Measurements from ENCODE around the gene GALM. TPM values are rescaled to one million over a fixed set of nuclear protein-coding genes. Genes with fewer than 3 reads are reported as not detected.
"Not testable (repeated sequence)": the region's sequence is repeated elsewhere in the genome, so short reads cannot be mapped to it uniquely, and the experiment has no call there.

The GALM gene
- polyA plus RNA-seq, 3 donors: 3.0 to 3.6 (median 3.1) TPM

DNA sequence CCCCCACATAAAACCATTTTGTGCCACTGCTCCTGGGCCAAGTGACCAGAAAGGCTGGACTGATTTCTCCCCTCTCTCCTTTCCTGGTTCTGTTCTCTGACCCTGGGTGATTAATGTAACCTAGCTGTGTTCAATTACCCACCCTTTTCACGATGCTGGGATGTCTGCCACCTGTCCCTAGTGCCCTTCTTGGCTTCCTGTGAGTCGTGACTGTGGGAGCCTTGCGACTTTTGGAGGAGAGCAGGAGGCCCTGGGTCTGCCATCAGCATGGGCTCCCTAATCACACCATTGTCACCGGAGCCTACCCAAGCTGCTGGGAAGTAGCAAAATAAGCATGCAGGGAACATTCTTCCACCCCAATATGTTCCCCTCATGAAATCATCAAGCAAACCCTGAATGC is 47.0 kb downstream of the GALM start:
- peaks cover 12 to 16% of the 10 kb centered on the region in 2 donors for H3K36me3 Mint-ChIP-seq

DNA sequence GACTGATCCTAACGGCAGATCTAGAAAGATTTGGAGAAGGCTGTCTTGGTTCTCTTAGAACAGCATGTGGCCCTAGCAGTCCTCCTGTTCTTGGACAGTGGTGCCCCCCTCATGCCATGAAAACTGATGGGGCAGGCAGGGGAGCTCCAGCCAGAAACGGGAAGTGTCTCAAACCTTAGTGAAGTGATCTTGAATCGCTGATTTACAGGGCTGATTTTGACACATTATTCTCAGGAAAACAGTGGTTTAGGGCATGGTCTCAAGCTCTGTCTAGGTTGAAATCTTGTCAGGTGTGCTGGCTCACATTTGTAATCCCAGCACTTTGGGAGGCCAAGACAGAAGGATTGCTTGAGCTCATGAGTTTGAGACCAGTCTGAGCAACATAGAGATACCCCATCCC is 47.4 kb downstream of the GALM start:
- H3K27me3 Mint-ChIP-seq (ENCODE audit: low read depth in 3 of 3): peaks cover 0 to 3% (median 3%) of the 10 kb centered on the region in 3 donors
- WGBS (ENCODE audit: insufficient coverage): 56% methylated on average over 3 of the region's 3 CpGs
- no peak overlapping the region for H3K4me3 Mint-ChIP-seq
- TF ChIP-seq, protein P1, sequence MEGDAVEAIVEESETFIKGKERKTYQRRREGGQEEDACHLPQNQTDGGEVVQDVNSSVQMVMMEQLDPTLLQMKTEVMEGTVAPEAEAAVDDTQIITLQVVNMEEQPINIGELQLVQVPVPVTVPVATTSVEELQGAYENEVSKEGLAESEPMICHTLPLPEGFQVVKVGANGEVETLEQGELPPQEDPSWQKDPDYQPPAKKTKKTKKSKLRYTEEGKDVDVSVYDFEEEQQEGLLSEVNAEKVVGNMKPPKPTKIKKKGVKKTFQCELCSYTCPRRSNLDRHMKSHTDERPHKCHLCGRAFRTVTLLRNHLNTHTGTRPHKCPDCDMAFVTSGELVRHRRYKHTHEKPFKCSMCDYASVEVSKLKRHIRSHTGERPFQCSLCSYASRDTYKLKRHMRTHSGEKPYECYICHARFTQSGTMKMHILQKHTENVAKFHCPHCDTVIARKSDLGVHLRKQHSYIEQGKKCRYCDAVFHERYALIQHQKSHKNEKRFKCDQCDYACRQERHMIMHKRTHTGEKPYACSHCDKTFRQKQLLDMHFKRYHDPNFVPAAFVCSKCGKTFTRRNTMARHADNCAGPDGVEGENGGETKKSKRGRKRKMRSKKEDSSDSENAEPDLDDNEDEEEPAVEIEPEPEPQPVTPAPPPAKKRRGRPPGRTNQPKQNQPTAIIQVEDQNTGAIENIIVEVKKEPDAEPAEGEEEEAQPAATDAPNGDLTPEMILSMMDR (IDR thresholded peaks at IDR 0.05): no peak
- Histone ChIP-seq H3K27me3 (ENCODE audit: control insufficient read depth in 2 of 2, insufficient read depth in 2 of 2, low read length in 2 of 2) (no peaks in the 10 kb centered on the region), H3K4me3 (replicated peaks in 1 of 3; ENCODE audit: low read depth in 2 of 3, low read length in 3 of 3) (no peak overlapping the region), H3K4me2 (replicated peaks; ENCODE audit: extremely low read depth, low read length, poor library complexity, severe bottlenecking) (no peak overlapping the region), H3K36me3 (replicated peaks in 1 of 2; ENCODE audit: control insufficient read depth in 1 of 2, insufficient read depth in 2 of 2, low read length in 2 of 2) (peaks cover 0 to 6% of the 10 kb centered on the region in 2 donors), H3K27ac (ENCODE audit: low read depth in 1 of 2, low read length in 2 of 2) (no peak overlapping the region), H4K20me1 (ENCODE audit: insufficient read depth, low read length) (no peaks in the 10 kb centered on the region), H2AFZ (ENCODE audit: insufficient read depth, low read depth, low read length, poor library complexity, severe bottlenecking) (no peak overlapping the region), H3K9ac (ENCODE audit: insufficient read depth, low read length, poor library complexity, severe bottlenecking) (no peak overlapping the region), H3K4me1 (ENCODE audit: control insufficient read depth in 1 of 2, insufficient read depth in 2 of 2, low read length in 2 of 2) (peaks cover 17% of the 10 kb centered on the region in 2 donors), H3K79me2 (ENCODE audit: insufficient read depth, low read length) (no peaks in the 10 kb centered on the region), H3K9me3 (replicated peaks in 1 of 2; ENCODE audit: control insufficient read depth in 1 of 2, insufficient read depth in 1 of 2, low read length in 2 of 2) (no peaks in the 10 kb centered on the region)
- peaks cover 12 to 16% of the 10 kb centered on the region in 2 donors for H3K36me3 Mint-ChIP-seq
- intact Hi-C loops (cut with micrococcal nuclease): no loop called here
- H3K4me1 Mint-ChIP-seq: peaks cover 19% of the 10 kb centered on the region
- peak overlapping the region in 1 of 7 donors; percentile 54 for H3K27ac Mint-ChIP-seq
- DNase-seq: no peak
- H3K9me3 Mint-ChIP-seq: peaks cover 0 to 3% (median 0%) of the 10 kb centered on the region in 7 donors

More for the DNA sequence above, 47.0 kb downstream of the GALM start:
- Mint-ChIP-seq H3K4me1 (peaks cover 19% of the 10 kb centered on the region), H3K9me3 (peaks cover 0 to 3% (median 0%) of the 10 kb centered on the region in 7 donors), H3K27me3 (ENCODE audit: low read depth in 3 of 3) (peaks cover 0 to 3% (median 3%) of the 10 kb centered on the region in 3 donors), H3K4me3 (no peak overlapping the region), H3K27ac (no peak overlapping the region)
- intact Hi-C loops (cut with micrococcal nuclease): no loop called here
- peaks cover 17% of the 10 kb centered on the region in 2 donors for H3K4me1 ChIP-seq (ENCODE audit: control insufficient read depth in 1 of 2, insufficient read depth in 2 of 2, low read length in 2 of 2)
- H3K4me2 ChIP-seq (replicated peaks; ENCODE audit: extremely low read depth, low read length, poor library complexity, severe bottlenecking): no peak overlapping the region
- H3K4me3 ChIP-seq (replicated peaks in 1 of 3; ENCODE audit: low read depth in 2 of 3, low read length in 3 of 3): no peak overlapping the region
- no peaks in the 10 kb centered on the region for H3K79me2 ChIP-seq (ENCODE audit: insufficient read depth, low read length)
- H2AFZ ChIP-seq (ENCODE audit: insufficient read depth, low read depth, low read length, poor library complexity, severe bottlenecking): no peak overlapping the region
- 80% methylated on average over 3 of the region's 4 CpGs for WGBS (ENCODE audit: insufficient coverage)
- DNase-seq: no peak
- peaks cover 0 to 6% of the 10 kb centered on the region in 2 donors for H3K36me3 ChIP-seq (replicated peaks in 1 of 2; ENCODE audit: control insufficient read depth in 1 of 2, insufficient read depth in 2 of 2, low read length in 2 of 2)
- H3K27me3 ChIP-seq (ENCODE audit: control insufficient read depth in 2 of 2, insufficient read depth in 2 of 2, low read length in 2 of 2): no peaks in the 10 kb centered on the region
- H3K9ac ChIP-seq (ENCODE audit: insufficient read depth, low read length, poor library complexity, severe bottlenecking): no peak overlapping the region
- no peak overlapping the region for H3K27ac ChIP-seq (ENCODE audit: low read depth in 1 of 2, low read length in 2 of 2)
- H4K20me1 ChIP-seq (ENCODE audit: insufficient read depth, low read length): no peaks in the 10 kb centered on the region
- H3K9me3 ChIP-seq (replicated peaks in 1 of 2; ENCODE audit: control insufficient read depth in 1 of 2, insufficient read depth in 1 of 2, low read length in 2 of 2): no peaks in the 10 kb centered on the region
- TF ChIP-seq, protein P1 (IDR thresholded peaks at IDR 0.05): no peak

DNA sequence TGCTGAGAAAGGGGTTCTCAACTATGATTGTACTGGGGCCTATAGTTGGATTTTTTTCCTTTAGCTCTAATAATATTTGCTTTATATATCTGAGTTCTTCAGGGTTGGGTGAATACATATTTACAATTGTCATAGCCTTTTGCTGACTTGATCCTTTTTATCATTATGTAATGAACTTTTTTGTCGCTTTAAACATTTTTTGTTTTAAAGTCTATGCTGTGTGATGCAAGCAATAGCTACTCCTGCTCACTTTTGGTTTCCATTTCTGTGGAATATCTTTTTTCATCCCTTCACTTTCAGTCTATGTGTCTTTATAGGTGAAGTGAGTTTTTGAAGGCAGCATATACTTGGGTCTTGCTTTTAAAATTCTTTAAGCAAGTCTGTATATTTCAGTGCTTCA is 49.0 kb downstream of the GALM start:
- H3K9me3 ChIP-seq (replicated peaks in 1 of 2; ENCODE audit: control insufficient read depth in 1 of 2, insufficient read depth in 1 of 2, low read length in 2 of 2); H3K9ac ChIP-seq (ENCODE audit: insufficient read depth, low read length, poor library complexity, severe bottlenecking); DNase-seq; H2AFZ ChIP-seq (ENCODE audit: insufficient read depth, low read depth, low read length, poor library complexity, severe bottlenecking); H4K20me1 ChIP-seq (ENCODE audit: insufficient read depth, low read length); H3K27ac ChIP-seq (ENCODE audit: low read depth in 1 of 2, low read length in 2 of 2); H3K4me2 ChIP-seq (replicated peaks; ENCODE audit: extremely low read depth, low read length, poor library complexity, severe bottlenecking); H3K79me2 ChIP-seq (ENCODE audit: insufficient read depth, low read length); H3K4me3 ChIP-seq (replicated peaks in 1 of 3; ENCODE audit: low read depth in 2 of 3, low read length in 3 of 3); H3K27me3 Mint-ChIP-seq (ENCODE audit: low read depth in 3 of 3); intact Hi-C loops (cut with micrococcal nuclease); H3K36me3 ChIP-seq (replicated peaks in 1 of 2; ENCODE audit: control insufficient read depth in 1 of 2, insufficient read depth in 2 of 2, low read length in 2 of 2); H3K9me3 Mint-ChIP-seq; H3K4me3 Mint-ChIP-seq; H3K27me3 ChIP-seq (ENCODE audit: control insufficient read depth in 2 of 2, insufficient read depth in 2 of 2, low read length in 2 of 2): not testable (repeated sequence)
- no CpG with 5 or more reads among the region's 1 CpG for WGBS (ENCODE audit: insufficient coverage)
- H3K4me1 Mint-ChIP-seq: peaks cover 22% of the 10 kb centered on the region
- H3K36me3 Mint-ChIP-seq: peaks cover 11 to 16% of the 10 kb centered on the region in 2 donors
- H3K4me1 ChIP-seq (ENCODE audit: control insufficient read depth in 1 of 2, insufficient read depth in 2 of 2, low read length in 2 of 2): peaks cover 17% of the 10 kb centered on the region in 2 donors
- peak overlapping the region in 1 of 7 donors; percentile 36 for H3K27ac Mint-ChIP-seq

Measured in CD14-positive monocyte (primary cell).